Measurements from ENCODE around the gene IWS1. TPM values are rescaled to one million over a fixed set of nuclear protein-coding genes. Genes with fewer than 3 reads are reported as not detected.
A peak's percentile ranks its signal among the peaks of the same experiment; 100 is the strongest.

The IWS1 gene
- total RNA-seq, 1 experiment from 2014 or later = 56.0 TPM

GRCh38 chr2:127575185-127575765, 49.0 kb upstream of the IWS1 start:
- H3K9me3 ChIP-seq = no peaks in the 10 kb centered on the region
- H3K27me3 ChIP-seq (replicated peaks; ENCODE audit: control insufficient read depth, insufficient read depth, low read length) = no peaks in the 10 kb centered on the region
- Mint-ChIP-seq H3K27ac (ENCODE audit: unreplicated experiment) (no peak overlapping the region), H3K4me1 (ENCODE audit: low read depth, unreplicated experiment) (no peaks in the 10 kb centered on the region), H3K9me3 (ENCODE audit: unreplicated experiment) (no peaks in the 10 kb centered on the region), H3K4me3 (ENCODE audit: unreplicated experiment) (no peak overlapping the region), H3K36me3 (ENCODE audit: insufficient read depth, unreplicated experiment) (no peaks in the 10 kb centered on the region), H3K27me3 (ENCODE audit: insufficient read depth, unreplicated experiment) (peaks cover 3% of the 10 kb centered on the region)
- H3K36me3 ChIP-seq (ENCODE audit: control insufficient read depth, insufficient read depth, low read length) = no peaks in the 10 kb centered on the region
- no peak overlapping the region for H3K4me3 ChIP-seq (ENCODE audit: low read depth, low read length)
- no TSS peak for BruUV-seq (replicated peaks)
- no peaks in the 10 kb centered on the region for H3K4me1 ChIP-seq
- intact Hi-C loops (cut with micrococcal nuclease; ENCODE audit: unreplicated experiment) = no loop called here
- DNase-seq = no peak
- CTCF ChIA-PET = no interaction called here
- POLR2A ChIA-PET = interaction anchor here (1.4 kb wide), 1 partner anchor 49 kb away, joined by 3 read pairs; the partner anchor contains the start of gene IWS1
- TF ChIP-seq CTCF (IDR thresholded peaks at IDR 0.05; ENCODE audit: insufficient read depth in 1 of 2, low read depth in 1 of 2, low read length in 1 of 2, severe bottlenecking in 1 of 2, unreplicated experiment in 1 of 2) = no peak

GRCh38 chr2:127574656-127575055, 48.4 kb upstream of the IWS1 start:
- Mint-ChIP-seq H3K27ac (ENCODE audit: unreplicated experiment) (no peak overlapping the region), H3K36me3 (ENCODE audit: insufficient read depth, unreplicated experiment) (no peaks in the 10 kb centered on the region), H3K4me1 (ENCODE audit: low read depth, unreplicated experiment) (no peaks in the 10 kb centered on the region), H3K4me3 (ENCODE audit: unreplicated experiment) (no peak overlapping the region), H3K27me3 (ENCODE audit: insufficient read depth, unreplicated experiment) (peaks cover 3% of the 10 kb centered on the region), H3K9me3 (ENCODE audit: unreplicated experiment) (no peaks in the 10 kb centered on the region)
- POLR2A ChIA-PET = interaction anchor here (1.4 kb wide), 1 partner anchor 48 kb away, joined by 3 read pairs; the partner anchor contains the start of gene IWS1
- Histone ChIP-seq H3K4me1 (no peaks in the 10 kb centered on the region), H3K4me3 (ENCODE audit: low read depth, low read length) (no peak overlapping the region), H3K36me3 (ENCODE audit: control insufficient read depth, insufficient read depth, low read length) (no peaks in the 10 kb centered on the region), H3K9me3 (no peaks in the 10 kb centered on the region), H3K27me3 (replicated peaks; ENCODE audit: control insufficient read depth, insufficient read depth, low read length) (no peaks in the 10 kb centered on the region)
- BruUV-seq (replicated peaks) = no TSS peak
- intact Hi-C loops (cut with micrococcal nuclease; ENCODE audit: unreplicated experiment) = no loop called here
- CTCF ChIA-PET = no interaction called here
- peak in 1 of 2 experiments; percentile 3 for DNase-seq
- no peak for TF ChIP-seq CTCF (IDR thresholded peaks at IDR 0.05; ENCODE audit: insufficient read depth in 1 of 2, low read depth in 1 of 2, low read length in 1 of 2, severe bottlenecking in 1 of 2, unreplicated experiment in 1 of 2)

GRCh38 chr2:127573771-127574170, 47.5 kb upstream of the IWS1 start:
- Mint-ChIP-seq H3K27me3 (ENCODE audit: insufficient read depth, unreplicated experiment) (peaks cover 3% of the 10 kb centered on the region), H3K9me3 (ENCODE audit: unreplicated experiment) (no peaks in the 10 kb centered on the region), H3K27ac (ENCODE audit: unreplicated experiment) (no peak overlapping the region), H3K4me3 (ENCODE audit: unreplicated experiment) (no peak overlapping the region), H3K36me3 (ENCODE audit: insufficient read depth, unreplicated experiment) (no peaks in the 10 kb centered on the region), H3K4me1 (ENCODE audit: low read depth, unreplicated experiment) (no peaks in the 10 kb centered on the region)
- intact Hi-C loops (cut with micrococcal nuclease; ENCODE audit: unreplicated experiment) = no loop called here
- H3K27me3 ChIP-seq (replicated peaks; ENCODE audit: control insufficient read depth, insufficient read depth, low read length) = no peaks in the 10 kb centered on the region
- TF ChIP-seq CTCF (IDR thresholded peaks at IDR 0.05; ENCODE audit: insufficient read depth in 1 of 2, low read depth in 1 of 2, low read length in 1 of 2, severe bottlenecking in 1 of 2, unreplicated experiment in 1 of 2) = no peak
- no TSS peak for BruUV-seq (replicated peaks)
- H3K4me3 ChIP-seq (ENCODE audit: low read depth, low read length) = no peak overlapping the region
- ChIA-PET POLR2A (no interaction called here), CTCF (no interaction called here)
- no peaks in the 10 kb centered on the region for H3K36me3 ChIP-seq (ENCODE audit: control insufficient read depth, insufficient read depth, low read length)
- H3K4me1 ChIP-seq = no peaks in the 10 kb centered on the region
- H3K9me3 ChIP-seq = no peaks in the 10 kb centered on the region
- peak in 1 of 2 experiments; percentile 20 for DNase-seq

All from Caco-2 (cell line).